HG02970 (cell line): Measurements from ENCODE around the gene FAM168B.

Experiments used
- ATAC-seq: cut with Tn5 transposase; IDR thresholded peaks from one replicate; pipeline ENCODE4 v1.9.1; 2021; ENCODE audit warnings: mild to moderate bottlenecking, moderate library complexity, moderate number of reproducible peaks; ENCODE audit not compliant: unreplicated experiment, low FRiP score

Gene FAM168B

DNA sequence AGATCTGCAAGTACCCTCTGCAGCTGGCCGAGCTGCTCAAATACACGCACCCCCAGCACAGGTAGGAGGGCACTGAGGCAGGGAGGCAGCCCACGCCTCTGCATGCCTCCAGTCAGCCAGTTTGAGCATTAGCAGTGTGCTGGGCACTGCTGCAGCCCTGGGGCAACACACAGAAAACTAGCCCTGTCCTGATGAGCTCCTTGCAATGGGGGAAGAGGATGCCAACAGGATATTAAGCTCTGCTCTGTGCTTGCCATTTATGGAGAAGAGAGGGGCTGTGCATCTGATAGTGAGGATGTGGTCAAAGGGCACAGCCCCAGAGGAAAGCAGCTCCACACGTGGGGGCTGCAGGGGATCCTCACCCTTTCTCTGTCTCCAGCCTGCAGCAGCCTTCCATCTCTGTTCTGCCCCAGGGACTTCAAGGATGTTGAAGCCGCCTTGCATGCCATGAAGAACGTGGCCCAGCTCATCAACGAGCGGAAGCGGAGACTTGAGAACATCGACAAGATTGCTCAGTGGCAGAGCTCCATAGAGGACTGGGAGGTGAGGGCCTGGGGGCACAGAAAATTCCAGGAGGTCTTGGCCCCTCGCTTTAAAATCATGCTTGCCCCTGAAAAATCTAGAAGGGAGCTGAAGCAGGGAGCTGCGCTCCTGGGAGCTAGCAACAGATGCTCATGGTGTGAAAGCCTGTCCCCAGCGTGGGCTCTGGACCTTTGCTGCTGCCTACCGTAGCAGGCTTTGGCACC is 51.7 kb downstream of the FAM168B start:
- no peak for ATAC-seq

DNA sequence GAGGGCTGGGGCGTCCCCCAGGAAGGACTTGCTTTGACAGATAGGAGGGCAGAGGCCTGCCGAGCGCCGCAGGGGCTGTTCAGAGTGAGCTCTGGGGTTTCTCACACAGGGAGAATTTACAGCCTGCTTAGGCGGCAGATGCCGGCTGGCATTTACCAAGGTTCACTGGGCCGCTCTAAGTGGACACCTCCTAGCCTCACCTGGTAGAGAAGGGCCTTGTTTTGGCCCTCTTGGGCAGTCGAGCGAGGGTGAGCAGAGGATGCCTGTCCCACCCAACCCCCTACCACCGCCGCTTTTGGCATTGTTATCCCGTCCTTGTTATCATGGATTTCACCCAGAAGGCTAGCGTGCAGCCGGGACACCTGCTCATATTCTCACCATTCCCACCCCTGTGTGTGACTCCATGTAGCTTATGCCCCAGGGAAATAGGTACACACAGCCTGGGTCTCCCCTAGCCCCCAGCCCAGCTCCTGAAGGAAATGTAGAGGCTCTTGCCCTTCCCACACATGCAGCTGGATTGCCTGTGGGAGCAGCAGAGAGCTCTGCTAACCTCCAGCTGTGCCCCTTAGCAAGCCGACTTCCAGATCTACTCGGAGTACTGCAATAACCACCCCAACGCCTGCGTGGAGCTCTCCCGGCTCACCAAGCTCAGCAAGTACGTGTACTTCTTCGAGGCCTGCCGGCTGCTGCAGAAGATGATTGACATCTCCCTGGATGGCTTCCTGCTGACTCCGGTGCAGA is 52.4 kb downstream of the FAM168B start:
- ATAC-seq = no peak

GRCh38 chr2:131039908-131040660 is 53.2 kb downstream of the FAM168B start:
- no peak for ATAC-seq

- no peak for ATAC-seq
Measured at GRCh38 chr2:131039535-131039907, 53.7 kb downstream of the FAM168B start.

DNA sequence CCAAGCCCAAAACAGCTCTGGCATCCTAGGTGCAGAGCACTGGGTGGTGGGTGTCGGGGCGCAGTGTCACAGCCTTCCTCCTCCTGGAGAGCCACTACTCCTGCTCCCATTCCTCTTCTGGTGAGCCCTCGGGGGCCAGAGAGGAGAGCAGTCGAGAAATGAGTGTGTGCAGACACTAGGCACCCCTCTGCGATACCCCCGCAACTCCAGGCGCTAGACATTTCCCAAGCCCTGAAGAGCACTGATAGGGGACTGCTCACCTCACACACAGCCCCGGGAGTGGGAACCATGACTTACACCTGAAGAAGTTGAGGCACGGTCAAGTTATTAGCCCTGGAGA is 54.2 kb downstream of the FAM168B start:
- no peak for ATAC-seq

- no peak for ATAC-seq
Measured at GRCh38 chr2:131038258-131039100, 54.8 kb downstream of the FAM168B start.

DNA sequence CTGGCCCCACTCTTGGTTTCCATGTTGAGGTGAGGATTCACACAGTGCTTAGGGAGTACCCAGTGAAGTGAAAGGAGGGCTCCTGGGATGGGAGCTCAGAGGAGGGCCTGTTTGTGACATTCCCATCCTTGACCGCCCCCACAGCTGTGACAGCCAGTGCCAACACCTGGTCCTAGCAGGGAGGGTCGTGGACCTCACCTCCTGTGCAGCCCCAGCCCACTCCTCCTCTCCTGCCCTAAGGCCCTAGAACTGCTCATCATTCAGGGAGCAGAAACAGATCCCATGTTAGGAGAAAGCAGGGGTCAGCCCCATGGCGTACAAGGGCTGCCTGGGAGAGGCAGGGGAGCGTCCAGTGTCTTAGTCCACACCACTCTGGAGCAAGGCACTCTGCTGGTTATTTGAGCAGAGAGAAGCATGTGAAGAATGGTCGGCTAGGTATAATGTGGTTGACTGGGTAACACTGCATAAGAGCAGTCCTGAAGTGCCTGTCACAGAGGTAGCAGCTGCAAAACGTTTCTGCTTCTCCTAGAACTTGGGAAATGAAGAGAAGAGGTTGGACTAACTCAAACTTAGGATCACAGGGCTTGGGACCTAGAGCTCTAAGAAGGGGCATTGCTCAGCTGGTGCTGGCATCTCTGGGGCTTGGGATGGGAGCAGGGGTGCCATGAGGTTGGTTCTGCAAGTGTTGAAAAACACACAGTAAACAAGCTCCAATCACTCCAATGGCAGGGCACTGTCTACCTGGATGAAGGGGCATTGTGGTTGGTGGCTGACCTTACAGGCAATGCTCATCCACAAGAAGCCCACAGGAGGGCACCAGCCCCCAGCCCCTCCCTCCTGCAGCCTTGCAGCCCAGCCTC is 55.6 kb downstream of the FAM168B start:
- ATAC-seq = no peak

- no peak for ATAC-seq
Measured at GRCh38 chr2:131036696-131037397, 56.4 kb downstream of the FAM168B start.

DNA sequence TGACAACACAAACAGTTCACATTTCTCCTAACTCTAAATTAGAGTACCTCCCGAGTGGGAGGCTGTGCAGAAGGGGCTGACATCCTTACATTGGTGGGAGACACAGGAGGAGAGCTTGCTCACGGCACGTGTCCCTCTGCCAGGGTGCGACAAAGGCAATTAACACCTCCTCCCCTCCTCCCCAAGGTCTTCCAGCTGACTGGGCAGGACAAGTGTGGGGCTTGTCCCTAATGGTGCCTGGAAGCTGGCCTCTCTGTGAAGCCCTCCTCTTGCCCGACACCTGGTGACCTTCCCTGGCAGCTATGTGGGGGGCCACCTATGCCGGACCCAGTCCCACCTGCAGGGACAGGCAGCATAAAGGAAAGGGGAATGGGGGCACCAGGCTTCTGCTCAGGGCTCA is 57.0 kb downstream of the FAM168B start:
- no peak for ATAC-seq

GRCh38 chr2:131035826-131036231 is 57.4 kb downstream of the FAM168B start:
- no peak for ATAC-seq

DNA sequence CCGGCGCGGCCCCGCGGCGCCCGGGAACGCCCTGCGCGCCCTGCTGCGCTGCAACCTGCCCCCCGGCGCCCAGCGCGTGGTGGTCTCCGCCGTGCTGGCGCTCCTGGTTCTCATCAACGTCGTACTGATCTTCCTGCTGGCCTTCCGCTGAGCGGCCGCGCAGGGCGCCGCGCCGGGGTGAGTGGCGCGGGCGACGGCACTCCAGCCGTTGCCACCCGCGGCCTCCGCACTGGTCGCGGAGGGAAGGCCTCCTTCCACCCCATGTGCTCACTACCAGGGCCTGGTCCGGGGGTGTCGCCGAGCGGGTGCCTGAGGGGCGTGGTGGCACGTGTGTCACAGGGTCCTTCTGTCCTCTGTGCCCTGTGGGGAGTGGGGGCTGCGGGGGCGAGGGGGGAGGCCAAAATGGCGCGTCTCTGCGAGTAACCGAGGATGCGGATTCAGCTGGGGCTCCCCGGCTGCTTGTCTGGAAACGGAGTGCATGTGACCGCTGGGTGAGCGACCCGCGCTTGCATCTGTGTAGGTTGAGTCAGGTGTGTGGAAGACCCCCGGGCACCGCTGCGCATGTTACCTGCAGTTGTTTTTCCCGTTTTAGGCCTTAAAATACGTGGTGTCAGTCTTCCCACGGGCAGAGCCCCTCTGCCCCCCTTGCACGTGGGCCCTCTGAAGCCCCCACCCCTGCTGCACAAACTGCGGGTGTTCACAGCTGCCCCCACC is 58.0 kb downstream of the FAM168B start:
- no peak for ATAC-seq

GRCh38 chr2:131034122-131035051 is 58.9 kb downstream of the FAM168B start:
- no peak for ATAC-seq

- ATAC-seq = no peak
Measured at GRCh38 chr2:131033786-131034121, 59.5 kb downstream of the FAM168B start.

- ATAC-seq = no peak
Measured at GRCh38 chr2:131032393-131032836, 60.8 kb downstream of the FAM168B start.

- ATAC-seq = no peak
Measured at GRCh38 chr2:131031875-131032274, 61.4 kb downstream of the FAM168B start.

GRCh38 chr2:131031431-131031841 is 61.8 kb downstream of the FAM168B start:
- no peak for ATAC-seq

GRCh38 chr2:131030478-131030971 is 62.7 kb downstream of the FAM168B start:
- no peak for ATAC-seq
